ENCODE measurements around the gene SSR2.
A peak's percentile ranks its signal among the peaks of the same experiment; 100 is the strongest.

SSR2 gene

DNA sequence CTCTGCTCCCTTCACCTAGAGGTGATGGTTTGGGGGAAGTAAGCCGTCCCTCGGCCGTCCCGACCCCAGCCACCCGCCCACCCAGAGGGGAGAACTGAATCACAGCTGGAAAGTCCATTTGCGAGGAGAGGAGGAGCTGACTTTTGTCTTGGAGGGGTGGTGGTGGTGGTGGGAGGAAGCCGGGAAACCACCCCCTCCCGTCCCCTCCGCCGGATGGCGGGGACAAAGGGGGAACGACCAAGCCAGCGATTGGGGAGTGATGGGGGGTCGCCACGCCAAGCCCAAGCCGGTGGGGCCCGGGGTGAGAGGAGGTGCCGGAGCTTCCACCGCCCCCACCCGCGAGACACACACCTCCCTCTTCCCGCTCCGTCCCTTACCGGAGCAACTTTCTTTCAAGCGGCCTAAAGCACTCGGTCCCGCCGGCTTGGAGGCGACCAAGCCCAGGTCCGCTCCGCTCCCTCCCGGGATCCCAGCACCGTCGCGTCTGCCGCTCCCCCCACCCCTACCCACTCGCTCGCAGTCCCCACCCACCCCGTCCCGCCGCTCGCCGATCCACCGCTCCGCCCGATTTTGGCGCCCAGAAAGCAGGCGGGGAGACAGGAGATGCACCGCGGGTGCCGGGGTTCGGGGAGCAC is 42.9 kb downstream of the SSR2 start:
- DNase-seq (ENCODE audit: low read depth): no peak
- TF ChIP-seq, protein P1, sequence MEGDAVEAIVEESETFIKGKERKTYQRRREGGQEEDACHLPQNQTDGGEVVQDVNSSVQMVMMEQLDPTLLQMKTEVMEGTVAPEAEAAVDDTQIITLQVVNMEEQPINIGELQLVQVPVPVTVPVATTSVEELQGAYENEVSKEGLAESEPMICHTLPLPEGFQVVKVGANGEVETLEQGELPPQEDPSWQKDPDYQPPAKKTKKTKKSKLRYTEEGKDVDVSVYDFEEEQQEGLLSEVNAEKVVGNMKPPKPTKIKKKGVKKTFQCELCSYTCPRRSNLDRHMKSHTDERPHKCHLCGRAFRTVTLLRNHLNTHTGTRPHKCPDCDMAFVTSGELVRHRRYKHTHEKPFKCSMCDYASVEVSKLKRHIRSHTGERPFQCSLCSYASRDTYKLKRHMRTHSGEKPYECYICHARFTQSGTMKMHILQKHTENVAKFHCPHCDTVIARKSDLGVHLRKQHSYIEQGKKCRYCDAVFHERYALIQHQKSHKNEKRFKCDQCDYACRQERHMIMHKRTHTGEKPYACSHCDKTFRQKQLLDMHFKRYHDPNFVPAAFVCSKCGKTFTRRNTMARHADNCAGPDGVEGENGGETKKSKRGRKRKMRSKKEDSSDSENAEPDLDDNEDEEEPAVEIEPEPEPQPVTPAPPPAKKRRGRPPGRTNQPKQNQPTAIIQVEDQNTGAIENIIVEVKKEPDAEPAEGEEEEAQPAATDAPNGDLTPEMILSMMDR (conservative IDR thresholded peaks at IDR 0.05; ENCODE audit: low read depth, low read length): no peak
- peak overlapping the region; percentile 90 for H3K4me3 ChIP-seq (ENCODE audit: low read length)

DNA sequence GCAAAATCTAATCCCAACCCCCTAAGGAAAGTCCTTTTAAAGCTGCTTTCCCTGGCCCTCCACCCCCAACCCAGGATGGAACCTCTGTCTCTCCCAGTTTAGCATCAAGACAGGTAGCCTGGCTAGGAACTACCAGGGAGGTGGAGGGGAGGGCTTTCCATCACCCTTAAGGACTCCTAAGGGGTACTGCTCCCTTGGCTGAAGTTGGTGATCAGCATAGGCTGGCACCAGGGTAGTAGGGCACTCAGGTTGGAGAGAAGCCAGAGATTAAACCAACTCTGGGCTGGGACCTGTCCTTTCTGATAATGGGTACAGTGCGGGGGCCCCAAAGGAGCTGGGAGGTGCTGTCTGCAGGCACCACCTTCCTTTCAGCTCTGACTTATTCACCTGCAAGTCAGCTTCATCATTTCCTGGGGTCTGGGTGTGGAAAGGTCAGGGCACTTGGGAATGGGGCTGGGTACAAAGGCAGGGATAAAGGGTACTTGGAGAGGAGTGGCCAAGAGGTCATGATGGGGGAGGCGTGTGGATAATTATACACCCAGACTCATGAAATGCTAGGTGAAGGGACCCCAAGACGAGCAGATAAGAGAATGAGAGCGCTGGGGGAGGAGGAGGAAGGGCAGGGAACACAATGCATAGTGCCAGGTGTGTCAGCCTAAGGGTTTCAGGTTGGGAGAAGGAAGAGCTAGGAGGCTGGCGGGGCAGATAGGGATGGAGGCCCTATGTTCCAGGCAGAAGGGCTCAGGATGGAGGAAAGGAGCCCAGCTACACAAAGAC is 43.6 kb downstream of the SSR2 start:
- no peak for DNase-seq (ENCODE audit: low read depth)
- H3K4me3 ChIP-seq (ENCODE audit: low read length): peak overlapping the region; percentile 90
- TF ChIP-seq, protein P1 (conservative IDR thresholded peaks at IDR 0.05; ENCODE audit: low read depth, low read length): no peak

DNA sequence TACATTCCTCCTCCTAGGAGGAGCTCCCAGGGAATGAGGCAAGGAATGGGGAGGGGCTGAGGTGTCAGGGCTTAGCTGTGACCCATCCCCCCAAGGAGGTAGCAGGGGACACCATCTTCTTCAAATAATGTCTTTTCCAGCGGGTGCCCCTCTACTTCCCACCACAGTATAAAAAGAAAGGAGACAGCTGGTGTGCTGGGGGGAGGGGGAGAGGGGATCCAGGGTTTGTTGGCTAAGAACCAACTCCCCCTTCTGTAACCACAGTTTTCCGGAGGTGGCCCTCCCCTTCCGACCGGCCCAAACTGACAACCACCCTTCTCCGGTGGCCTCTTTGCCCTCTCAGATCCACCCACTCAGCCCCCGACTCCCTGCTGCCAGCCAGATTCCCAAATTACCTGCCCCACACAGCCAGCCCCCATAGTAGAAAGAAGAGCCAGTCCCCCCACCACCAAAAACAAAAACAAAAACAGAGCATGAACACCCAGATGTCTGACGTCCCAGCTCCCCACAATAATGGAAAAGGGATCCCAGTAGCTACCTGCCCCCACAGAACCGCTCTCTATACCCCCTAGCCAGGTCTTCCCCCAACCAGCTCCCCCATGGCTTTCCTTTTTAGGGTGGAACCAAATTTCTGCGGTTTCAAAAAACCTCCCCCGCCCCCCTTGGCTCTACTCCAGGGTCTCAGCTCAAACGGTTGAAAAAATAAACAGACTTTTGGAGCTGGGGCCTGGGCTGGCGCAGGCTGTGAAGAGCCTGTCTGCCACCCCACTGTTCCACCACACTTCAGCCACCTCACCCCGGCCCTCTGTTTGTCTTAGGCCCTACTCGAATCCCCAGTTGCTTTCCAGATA is 44.5 kb downstream of the SSR2 start:
- peak overlapping the region; percentile 90 for H3K4me3 ChIP-seq (ENCODE audit: low read length)
- no peak for DNase-seq (ENCODE audit: low read depth)
- TF ChIP-seq, protein P1 (conservative IDR thresholded peaks at IDR 0.05; ENCODE audit: low read depth, low read length): no peak

DNA sequence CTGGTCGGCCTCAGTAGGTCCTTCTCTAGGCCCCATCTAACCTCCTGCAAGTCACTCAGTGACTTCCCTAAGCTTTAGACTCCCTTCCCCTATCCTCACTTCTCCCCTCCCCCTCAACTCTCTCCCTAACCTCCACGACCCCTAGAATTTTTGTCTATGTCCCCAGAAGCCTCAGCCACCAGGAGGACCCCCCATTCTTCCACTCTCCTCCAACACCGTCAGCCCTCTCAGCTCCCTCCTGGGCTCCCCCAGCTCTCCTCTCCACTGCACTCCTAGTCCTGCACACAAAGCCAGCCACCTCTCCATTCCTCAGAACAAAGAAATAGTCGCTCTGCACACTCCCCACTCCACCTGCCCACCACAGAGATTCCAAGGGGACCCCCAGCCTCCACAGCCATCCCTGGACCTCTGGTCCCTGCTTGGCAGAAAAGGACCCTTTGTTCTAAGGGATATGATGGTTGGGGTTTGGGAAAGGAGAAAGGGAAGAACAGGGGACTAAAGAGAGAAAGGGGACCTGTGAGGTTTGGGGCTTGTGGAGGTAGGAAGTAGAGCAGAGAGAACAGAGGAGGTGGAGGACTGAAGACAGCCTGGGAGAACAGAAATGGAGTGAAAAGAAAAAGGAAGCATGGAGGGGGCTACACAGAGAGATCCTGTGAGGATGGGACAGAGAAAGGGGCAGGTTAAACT is 45.2 kb downstream of the SSR2 start:
- peak overlapping the region; percentile 90 for H3K4me3 ChIP-seq (ENCODE audit: low read length)
- no peak for DNase-seq (ENCODE audit: low read depth)

DNA sequence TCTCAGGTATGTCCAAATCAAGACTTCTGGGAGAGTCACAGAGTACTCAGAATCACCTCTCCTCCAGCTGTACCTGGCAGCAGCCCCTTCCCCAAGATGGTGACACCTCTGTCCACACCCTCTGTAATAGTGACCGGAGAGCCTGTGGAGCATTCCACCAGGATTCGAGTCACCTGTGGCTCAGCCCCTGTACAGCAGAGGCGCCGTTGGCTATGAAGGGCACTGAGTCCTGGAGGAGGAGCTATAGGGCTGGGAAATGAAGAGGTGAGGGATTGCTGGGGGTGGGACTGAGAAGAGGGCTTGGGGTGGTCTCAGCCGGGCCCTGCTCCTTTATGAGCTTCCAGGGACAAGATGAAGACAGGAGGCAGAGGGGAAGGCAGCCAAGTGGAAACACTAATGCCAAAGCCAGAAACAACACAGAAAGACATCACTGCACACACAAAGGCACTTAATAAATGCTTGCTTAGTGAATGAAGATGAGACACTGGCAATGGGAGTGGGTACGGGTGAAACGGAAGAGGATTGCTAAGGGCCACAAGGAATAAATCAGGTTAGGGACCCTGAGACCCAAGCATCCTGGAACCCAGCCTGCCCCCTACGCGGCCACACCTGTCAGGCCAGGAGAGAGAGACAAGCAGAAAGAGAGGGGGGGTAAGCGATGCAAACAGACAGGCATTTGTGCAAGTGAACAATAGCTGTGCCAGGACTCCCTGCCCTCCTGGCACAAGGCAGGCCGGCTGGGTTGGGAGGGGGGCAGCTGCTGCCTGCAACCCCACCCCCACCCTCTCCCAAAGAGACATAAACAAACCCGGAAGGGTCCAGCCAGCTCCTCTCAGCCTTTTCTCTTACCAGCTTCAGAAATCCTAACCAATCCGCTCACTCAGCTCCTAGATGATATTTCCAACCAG is 46.3 kb downstream of the SSR2 start:
- peak overlapping the region; percentile 90 for H3K4me3 ChIP-seq (ENCODE audit: low read length)
- no peak for DNase-seq (ENCODE audit: low read depth)
- TF ChIP-seq, protein P1 (conservative IDR thresholded peaks at IDR 0.05; ENCODE audit: low read depth, low read length): no peak

More for the DNA sequence above, 45.2 kb downstream of the SSR2 start:
- TF ChIP-seq, protein P1 (conservative IDR thresholded peaks at IDR 0.05; ENCODE audit: low read depth, low read length): no peak

DNA sequence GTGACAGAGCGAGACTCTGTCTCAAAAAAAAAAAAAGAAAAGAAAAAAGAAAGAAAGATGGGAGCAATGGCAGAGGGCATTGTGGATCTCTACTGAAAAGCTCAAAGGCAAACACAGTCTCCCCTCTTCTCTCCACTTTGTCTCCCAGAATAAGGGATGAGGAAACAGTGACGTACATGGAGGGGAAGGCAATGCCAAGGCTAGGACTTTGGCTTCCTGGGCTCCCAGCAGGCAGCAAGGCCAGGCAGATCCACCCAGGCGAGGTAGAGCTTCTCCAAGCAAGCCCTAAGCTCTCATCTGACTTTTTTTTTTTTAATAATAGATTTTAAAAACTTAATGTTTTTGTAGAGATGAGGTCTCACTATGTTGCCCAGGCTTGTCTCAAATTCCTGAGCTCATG is 47.0 kb downstream of the SSR2 start:
- DNase-seq (ENCODE audit: low read depth): no peak
- H3K4me3 ChIP-seq (ENCODE audit: low read length): no peak overlapping the region
- TF ChIP-seq, protein P1 (conservative IDR thresholded peaks at IDR 0.05; ENCODE audit: low read depth, low read length): no peak
